ENCODE results near the gene DRAP1. TPM values are rescaled to one million over a fixed set of nuclear protein-coding genes. Genes with fewer than 3 reads are reported as not detected.

The DRAP1 gene
- total RNA-seq, 6 donors from 2014 or later = 60.3 to 111 (median 80.0) TPM

DNA sequence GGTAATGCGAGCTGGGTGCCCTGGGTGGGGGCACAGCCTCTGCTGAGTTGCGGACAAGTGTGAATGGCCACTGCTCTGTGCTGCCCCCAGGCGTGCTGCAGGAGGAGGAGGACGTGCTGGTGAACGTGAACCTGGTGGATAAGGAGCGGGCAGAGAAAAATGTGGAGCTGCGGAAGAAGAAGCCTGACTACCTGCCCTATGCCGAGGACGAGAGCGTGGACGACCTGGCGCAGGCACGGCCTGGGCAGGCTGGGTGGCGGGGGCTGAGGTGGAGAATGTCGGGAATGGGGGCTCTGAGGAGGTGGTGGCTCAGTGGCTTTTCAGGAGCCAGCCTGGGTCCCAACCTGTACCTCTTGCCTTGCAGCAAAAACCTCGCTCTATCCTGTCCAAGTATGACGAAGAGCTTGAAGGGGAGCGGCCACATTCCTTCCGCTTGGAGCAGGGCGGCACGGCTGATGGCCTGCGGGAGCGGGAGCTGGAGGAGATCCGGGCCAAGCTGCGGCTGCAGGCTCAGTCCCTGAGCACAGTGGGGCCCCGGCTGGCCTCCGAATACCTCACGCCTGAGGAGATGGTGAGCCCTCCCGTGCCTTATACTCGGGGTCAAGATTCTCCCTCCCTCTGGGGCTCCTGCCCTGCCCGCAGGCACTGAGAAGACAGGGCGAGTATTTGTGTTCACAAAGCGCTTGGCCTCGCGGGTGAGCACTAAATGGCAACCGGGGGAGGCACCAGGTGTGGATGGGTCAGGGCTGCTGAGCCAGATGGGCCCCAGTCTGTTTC, 46.9 kb downstream of the DRAP1 start:
- 93 to 95% methylated on average over 21 to 36 of the region's 36 CpGs for WGBS, 2 donors
- H3K9me3 ChIP-seq = no peaks in the 10 kb centered on the region
- ATAC-seq (ENCODE audit: low FRiP score in 2 of 2) (no peak), DNase-seq (peak in 1 of 2 donors; percentile 66)
- no peak overlapping the region for H3K4me3 ChIP-seq
- H3K27me3 ChIP-seq = no peaks in the 10 kb centered on the region
- H3K4me1 ChIP-seq = peaks cover 19 to 53% (median 37%) of the 10 kb centered on the region in 4 donors
- H3K27ac ChIP-seq = no peak overlapping the region
- TF ChIP-seq, protein P1, sequence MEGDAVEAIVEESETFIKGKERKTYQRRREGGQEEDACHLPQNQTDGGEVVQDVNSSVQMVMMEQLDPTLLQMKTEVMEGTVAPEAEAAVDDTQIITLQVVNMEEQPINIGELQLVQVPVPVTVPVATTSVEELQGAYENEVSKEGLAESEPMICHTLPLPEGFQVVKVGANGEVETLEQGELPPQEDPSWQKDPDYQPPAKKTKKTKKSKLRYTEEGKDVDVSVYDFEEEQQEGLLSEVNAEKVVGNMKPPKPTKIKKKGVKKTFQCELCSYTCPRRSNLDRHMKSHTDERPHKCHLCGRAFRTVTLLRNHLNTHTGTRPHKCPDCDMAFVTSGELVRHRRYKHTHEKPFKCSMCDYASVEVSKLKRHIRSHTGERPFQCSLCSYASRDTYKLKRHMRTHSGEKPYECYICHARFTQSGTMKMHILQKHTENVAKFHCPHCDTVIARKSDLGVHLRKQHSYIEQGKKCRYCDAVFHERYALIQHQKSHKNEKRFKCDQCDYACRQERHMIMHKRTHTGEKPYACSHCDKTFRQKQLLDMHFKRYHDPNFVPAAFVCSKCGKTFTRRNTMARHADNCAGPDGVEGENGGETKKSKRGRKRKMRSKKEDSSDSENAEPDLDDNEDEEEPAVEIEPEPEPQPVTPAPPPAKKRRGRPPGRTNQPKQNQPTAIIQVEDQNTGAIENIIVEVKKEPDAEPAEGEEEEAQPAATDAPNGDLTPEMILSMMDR (IDR thresholded peaks at IDR 0.05) = no peak
- TF ChIP-seq POLR2A (IDR thresholded peaks at IDR 0.05) (no peak), POLR2AphosphoS5 (IDR thresholded peaks at IDR 0.05) (no peak), EP300 (IDR thresholded peaks at IDR 0.05) (no peak)
- H3K36me3 ChIP-seq = peaks cover 35 to 69% (median 54%) of the 10 kb centered on the region in 4 donors

DNA sequence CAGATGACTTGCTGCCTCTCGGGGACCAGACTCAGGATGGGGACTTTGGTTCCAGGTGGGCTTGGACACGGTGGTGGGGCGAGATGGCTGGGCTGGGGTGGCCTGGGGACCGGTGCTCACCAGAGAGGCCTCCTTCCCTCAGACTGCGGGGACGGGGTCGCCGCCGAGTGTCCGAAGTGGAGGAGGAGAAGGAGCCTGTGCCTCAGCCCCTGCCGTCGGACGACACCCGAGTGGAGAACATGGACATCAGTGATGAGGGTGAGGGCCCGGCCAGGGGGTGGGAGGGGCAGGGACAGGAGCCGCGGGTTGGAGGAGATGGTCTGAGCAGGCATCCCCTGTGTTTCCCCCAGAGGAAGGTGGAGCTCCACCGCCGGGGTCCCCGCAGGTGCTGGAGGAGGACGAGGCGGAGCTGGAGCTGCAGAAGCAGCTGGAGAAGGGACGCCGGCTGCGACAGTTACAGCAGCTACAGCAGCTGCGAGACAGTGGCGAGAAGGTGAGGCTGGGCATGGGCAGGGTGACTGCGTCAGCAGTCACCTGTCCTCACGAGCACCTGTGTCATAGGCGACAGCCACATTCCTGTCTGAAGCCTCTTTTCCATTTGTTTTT, 48.2 kb downstream of the DRAP1 start:
- H3K27me3 ChIP-seq = no peaks in the 10 kb centered on the region
- DNase-seq (peak in 1 of 2 donors; percentile 83), ATAC-seq (ENCODE audit: low FRiP score in 2 of 2) (no peak)
- TF ChIP-seq POLR2AphosphoS5 (IDR thresholded peaks at IDR 0.05) (no peak), EP300 (IDR thresholded peaks at IDR 0.05) (no peak), POLR2A (IDR thresholded peaks at IDR 0.05) (no peak)
- TF ChIP-seq, protein P1 (IDR thresholded peaks at IDR 0.05) = no peak
- H3K4me1 ChIP-seq = peaks cover 18 to 47% (median 34%) of the 10 kb centered on the region in 4 donors
- H3K27ac ChIP-seq = peak overlapping the region in 1 of 4 donors; percentile 83
- WGBS, 2 donors = 94 to 97% methylated on average over 30 of the region's 30 CpGs
- H3K9me3 ChIP-seq = no peaks in the 10 kb centered on the region
- no peak overlapping the region for H3K4me3 ChIP-seq
- H3K36me3 ChIP-seq = peaks cover 35 to 77% (median 58%) of the 10 kb centered on the region in 4 donors

DNA sequence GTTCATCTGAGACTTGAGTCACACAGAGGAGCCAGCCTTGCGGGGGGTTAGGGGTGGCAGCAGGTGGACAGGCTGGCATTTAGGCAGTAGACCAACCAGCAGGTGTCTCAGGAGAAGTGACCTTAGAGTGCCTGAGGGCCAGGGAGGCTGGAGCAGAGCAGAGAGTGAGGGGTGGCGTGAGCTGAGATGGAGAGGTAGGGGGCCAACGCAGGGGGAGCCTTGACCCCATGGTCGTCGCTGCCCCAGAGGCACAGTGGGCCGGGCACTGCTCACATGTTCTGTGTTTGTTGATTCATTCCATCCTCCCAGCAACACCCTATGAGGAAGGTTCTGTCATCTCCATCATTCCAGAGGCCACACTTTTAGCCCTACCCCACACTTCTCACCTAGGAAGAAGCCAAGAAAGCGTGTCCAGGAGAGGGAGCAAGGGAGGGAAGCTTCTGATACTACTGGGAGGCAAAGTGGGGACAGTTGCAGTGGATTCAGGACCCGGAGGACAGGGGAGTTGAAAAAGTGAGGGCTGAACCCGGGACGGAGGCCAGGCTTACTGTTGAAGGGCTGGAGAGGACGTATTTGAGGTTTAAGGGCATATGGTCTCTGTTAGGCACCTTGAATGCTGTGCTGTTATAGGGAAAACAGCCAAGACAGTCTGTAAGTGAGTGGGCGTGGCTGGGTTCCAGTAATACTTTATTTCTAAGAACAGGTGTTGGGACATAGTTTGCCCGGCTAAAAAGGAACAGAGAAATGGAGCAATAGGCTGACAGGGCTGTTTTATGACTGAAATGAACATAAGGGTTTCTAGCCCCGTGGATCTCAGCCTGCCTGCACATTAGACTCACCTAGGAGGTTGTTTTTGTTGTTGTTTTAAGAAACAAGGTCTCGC, 49.6 kb downstream of the DRAP1 start:
- Histone ChIP-seq H3K9me3 (no peaks in the 10 kb centered on the region), H3K27me3 (no peaks in the 10 kb centered on the region), H3K36me3 (peaks cover 35 to 85% (median 62%) of the 10 kb centered on the region in 4 donors), H3K27ac (peak overlapping the region; percentile 71 to 86 (median 83)), H3K4me3 (no peak overlapping the region), H3K4me1 (peaks cover 4 to 33% (median 20%) of the 10 kb centered on the region in 4 donors)
- TF ChIP-seq POLR2A (IDR thresholded peaks at IDR 0.05) (no peak), POLR2AphosphoS5 (IDR thresholded peaks at IDR 0.05) (peak; percentile 35 to 56)
- TF ChIP-seq, protein P1 (IDR thresholded peaks at IDR 0.05) = peak in 2 of 6 experiments; percentile 15 to 36
- ATAC-seq (ENCODE audit: low FRiP score in 2 of 2) (peak; percentile 53 to 83), DNase-seq (peak in 1 of 2 donors; percentile 82)
- WGBS, 2 donors = 64 to 77% methylated on average over 15 of the region's 15 CpGs

Other genes starting within 250 kb of the DRAP1 start
- 100 to 1,000 TPM in 1 of 6 donors, 10 to 100 TPM in 5; 44.0 to 102 (median 88.4) TPM for gene KAT5, start 207.2 kb upstream of the DRAP1 start, total RNA-seq
- gene RNASEH2C, start 198.6 kb upstream of the DRAP1 start, total RNA-seq = 10 to 100 TPM; 35.0 to 81.7 (median 49.1) TPM
- 10 to 100 TPM; 24.8 to 66.0 (median 46.8) TPM for gene AP5B1, start 138.4 kb upstream of the DRAP1 start, total RNA-seq
- gene OVOL1, start 132.4 kb upstream of the DRAP1 start, total RNA-seq = 1 to 10 TPM in 2 of 6 donors, under 1 TPM in 4; under 0.01 to 2.2 (median 0.77) TPM
- under 1 TPM in 2 of 6 donors, not detected in 4; 0.37 to 0.69 TPM for gene SNX32, start 85.5 kb upstream of the DRAP1 start, total RNA-seq
- 100 to 1,000 TPM; 358 to 813 (median 768) TPM for gene CFL1, start 61.2 kb upstream of the DRAP1 start, total RNA-seq
- gene MUS81, start 59.0 kb upstream of the DRAP1 start, total RNA-seq = 100 to 1,000 TPM in 1 of 6 donors, 10 to 100 TPM in 5; 41.5 to 182 (median 53.3) TPM
- gene EFEMP2, start 46.6 kb upstream of the DRAP1 start, total RNA-seq = 10 to 100 TPM; 28.8 to 79.6 (median 65.3) TPM
- gene CTSW, start 39.6 kb upstream of the DRAP1 start, total RNA-seq = 10 to 100 TPM in 3 of 6 donors, 1 to 10 TPM in 3; 2.1 to 20.7 (median 11.4) TPM
- gene FIBP, start 31.0 kb upstream of the DRAP1 start, total RNA-seq = 10 to 100 TPM; 46.8 to 77.7 (median 57.0) TPM
- gene CCDC85B, start 28.8 kb upstream of the DRAP1 start, total RNA-seq = 10 to 100 TPM; 19.9 to 69.7 (median 37.2) TPM
- gene FOSL1, start 19.0 kb upstream of the DRAP1 start, total RNA-seq = 10 to 100 TPM in 3 of 6 donors, 1 to 10 TPM in 3; 1.8 to 16.9 (median 8.2) TPM
- gene C11orf68, start 364 bp upstream of the DRAP1 start, total RNA-seq = 10 to 100 TPM; 11.5 to 42.4 (median 24.3) TPM
- gene TSGA10IP, start 26.1 kb downstream of the DRAP1 start, total RNA-seq = under 1 TPM in 2 of 6 donors, not detected in 4; 0.17 to 0.92 TPM
- gene SART1, start 42.3 kb downstream of the DRAP1 start, total RNA-seq = 100 to 1,000 TPM in 2 of 6 donors, 10 to 100 TPM in 4; 44.4 to 201 (median 71.4) TPM
- 10 to 100 TPM; 22.8 to 37.4 (median 30.1) TPM for gene EIF1AD, start 82.7 kb downstream of the DRAP1 start, total RNA-seq
- 100 to 1,000 TPM in 2 of 6 donors, 10 to 100 TPM in 4; 32.5 to 201 (median 53.8) TPM for gene BANF1, start 83.1 kb downstream of the DRAP1 start, total RNA-seq
- 10 to 100 TPM; 12.6 to 68.1 (median 30.5) TPM for gene CST6, start 92.6 kb downstream of the DRAP1 start, total RNA-seq
- gene CATSPER1, start 107.1 kb downstream of the DRAP1 start, total RNA-seq = 1 to 10 TPM in 4 of 6 donors, under 1 TPM in 1, not detected in 1; 0.79 to 6.1 (median 3.0) TPM
- 1 to 10 TPM in 1 of 6 donors, not detected in 5; 2.4 TPM for gene GAL3ST3, start 129.7 kb downstream of the DRAP1 start, total RNA-seq
- gene SF3B2, start 132.9 kb downstream of the DRAP1 start, total RNA-seq = 100 to 1,000 TPM; 142 to 193 (median 173) TPM
- 100 to 1,000 TPM in 1 of 6 donors, 10 to 100 TPM in 5; 39.8 to 123 (median 51.1) TPM for gene PACS1, start 150.8 kb downstream of the DRAP1 start, total RNA-seq